ENCODE results near the gene MUS81.

- no peak for TF ChIP-seq CTCF (IDR thresholded peaks at IDR 0.05; ENCODE audit: low read depth, low read length)
- no peak for TF ChIP-seq POLR2A (IDR thresholded peaks at IDR 0.05; ENCODE audit: extremely low read depth, insufficient read length)
- TF ChIP-seq MAX (IDR thresholded peaks at IDR 0.05; ENCODE audit: low read depth, low read length) = no peak
- TF ChIP-seq MYC (IDR thresholded peaks at IDR 0.05; ENCODE audit: low read depth, low read length) = no peak
These were observed 7.6 kb upstream of the MUS81 start for GRCh38 chr11:65852508-65853245.

All from NB4 (cell line).